CD1c-positive myeloid dendritic cell (primary cell): Measurements from ENCODE around the gene TRIM67.

Experiments
- DNase-seq: peaks from one replicate; pipeline ENCODE4 v3.0.0-alpha.2; 2016; ENCODE audit errors: extremely low spot score

TRIM67 gene

GRCh38 chr1:231232870-231233734 lies 71.2 kb downstream of the TRIM67 start:
- no peak for DNase-seq

DNA sequence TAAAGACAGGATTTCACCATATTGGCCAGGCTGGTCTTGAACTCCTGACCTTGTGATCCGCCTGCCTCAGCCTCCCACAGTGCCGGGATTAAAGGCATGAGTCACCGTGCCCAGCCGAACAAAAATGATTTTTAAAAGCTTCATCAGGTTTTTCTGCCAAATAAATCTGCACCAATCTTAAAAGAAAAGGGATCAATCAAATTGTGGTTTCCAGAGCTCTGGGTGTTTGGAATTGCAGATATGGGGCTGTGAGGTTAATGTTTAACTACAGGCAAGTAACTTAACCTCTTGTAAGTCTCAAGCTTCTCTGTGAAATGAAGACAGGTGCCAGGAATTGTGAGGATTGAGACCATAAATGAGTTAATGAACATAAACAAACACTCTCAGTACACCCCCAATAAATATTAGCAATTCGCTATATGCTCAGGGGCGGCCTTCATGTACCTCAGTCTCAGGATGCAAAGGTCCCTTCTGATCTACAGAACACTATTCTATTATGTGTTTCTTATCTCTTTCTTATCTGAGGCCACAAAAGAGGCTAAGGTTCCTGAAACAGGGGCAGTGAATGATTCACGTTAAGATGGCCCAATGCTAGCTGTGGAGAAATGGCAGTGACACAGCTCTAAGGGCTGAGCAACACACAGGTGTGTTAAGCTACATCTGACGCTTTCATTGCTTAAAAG lies 72.0 kb downstream of the TRIM67 start:
- DNase-seq, result no peak

DNA sequence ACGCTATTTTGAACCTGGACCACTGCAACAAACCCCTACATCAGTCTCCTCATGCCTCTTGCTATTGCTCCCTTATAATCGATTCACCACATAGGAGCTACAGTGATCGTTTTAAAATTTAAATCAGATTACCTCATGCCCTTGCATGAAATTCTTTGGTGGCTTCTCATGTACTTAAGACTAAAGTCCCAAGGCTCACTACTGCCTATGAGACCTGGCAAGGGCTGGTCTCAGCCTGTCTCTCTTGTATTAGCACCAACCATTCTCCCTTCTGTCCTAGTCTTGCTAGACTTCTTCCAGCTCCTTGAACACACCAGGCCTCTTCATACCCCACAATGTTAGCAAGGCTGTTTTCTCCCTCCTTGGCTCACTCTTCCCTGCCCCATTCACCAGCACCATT lies 72.6 kb downstream of the TRIM67 start:
- no peak for DNase-seq

DNA sequence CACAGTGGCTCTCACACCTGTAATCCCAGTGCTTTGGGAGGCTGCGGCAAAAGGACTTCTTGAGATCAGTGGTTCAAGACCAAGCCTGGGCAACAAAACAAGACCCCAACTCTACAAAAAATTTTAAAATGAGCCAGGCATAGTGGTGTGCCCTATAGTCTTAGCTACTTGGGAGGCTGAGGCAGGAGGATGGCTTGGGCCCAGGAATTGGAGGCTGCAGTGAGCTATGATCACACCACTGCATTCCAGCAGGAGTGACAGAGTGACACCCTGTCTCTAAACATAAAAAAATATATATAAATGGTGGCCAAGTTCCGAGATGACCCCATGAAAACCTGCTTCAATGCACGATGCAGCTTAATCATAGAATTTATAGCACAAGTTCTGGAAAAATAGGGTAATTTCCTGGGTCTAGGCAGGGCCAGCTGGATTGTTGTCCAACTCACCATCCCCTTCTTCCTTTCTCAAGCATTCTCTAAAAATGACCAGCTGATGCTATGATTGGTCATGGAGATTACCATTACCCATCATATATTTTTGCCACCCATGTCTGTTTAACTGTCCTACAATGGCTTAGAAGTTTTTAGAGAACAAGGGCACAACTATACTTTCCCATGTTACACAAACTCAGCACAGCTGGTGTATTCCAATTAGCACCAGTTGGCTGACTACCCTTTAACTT lies 73.8 kb downstream of the TRIM67 start:
- no peak for DNase-seq

DNA sequence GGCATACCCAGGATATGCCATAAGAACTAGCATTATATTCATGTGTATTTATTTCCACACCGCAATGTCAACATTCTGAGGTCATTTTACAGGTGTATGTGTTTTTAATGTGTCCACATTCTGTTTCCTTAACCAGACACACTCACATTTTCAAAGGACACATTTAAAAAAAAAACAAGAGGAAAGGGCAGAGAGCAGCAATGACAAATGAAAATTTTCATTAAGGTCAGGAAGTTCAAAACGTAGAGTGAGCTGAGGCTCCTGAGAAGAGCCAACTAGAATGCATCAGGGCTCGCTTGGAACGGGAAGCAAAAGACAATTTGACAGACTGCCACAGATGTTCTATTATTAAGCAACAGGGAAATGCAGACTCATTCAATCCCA lies 74.3 kb downstream of the TRIM67 start:
- no peak for DNase-seq

GRCh38 chr1:231236938-231237337 lies 75.1 kb downstream of the TRIM67 start:
- no peak for DNase-seq

DNA sequence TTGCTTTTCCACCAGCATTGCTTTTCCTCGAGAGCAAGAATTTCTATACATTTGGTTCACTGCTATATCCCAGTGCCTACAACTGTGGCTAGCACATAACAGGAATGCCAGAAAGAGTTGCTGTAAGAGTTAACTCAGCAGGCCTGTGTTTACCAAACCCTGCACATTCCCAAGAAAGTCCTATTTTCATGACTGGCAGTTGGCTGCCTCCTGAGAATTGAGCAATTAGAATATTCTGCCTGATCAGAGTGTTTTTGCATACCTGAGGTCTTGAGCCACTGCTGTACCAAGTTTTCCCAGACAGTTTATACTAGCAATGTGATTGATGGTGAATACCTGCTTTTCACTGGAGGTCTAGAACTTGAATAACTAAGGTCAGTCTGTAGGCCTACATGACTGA lies 76.4 kb downstream of the TRIM67 start:
- DNase-seq, result no peak

- peak; percentile 26 for DNase-seq
Observed at GRCh38 chr1:231240531-231240882, 78.6 kb downstream of the TRIM67 start.

GRCh38 chr1:231240883-231241735 lies 79.3 kb downstream of the TRIM67 start, which contains the start of gene GNPAT:
TSS of gene GNPAT (plus strand) at chr1:231241212. CDS start at chr1:231241379, 167 bp downstream.
- peak; percentile 95 for DNase-seq

GRCh38 chr1:231241750-231242149 lies 79.9 kb downstream of the TRIM67 start:
- DNase-seq, result peak; percentile 3

- peak; percentile 31 for DNase-seq
Observed at GRCh38 chr1:231242516-231243198, 80.8 kb downstream of the TRIM67 start.

GRCh38 chr1:231248778-231249177 lies 86.9 kb downstream of the TRIM67 start:
- DNase-seq, result no peak

DNA sequence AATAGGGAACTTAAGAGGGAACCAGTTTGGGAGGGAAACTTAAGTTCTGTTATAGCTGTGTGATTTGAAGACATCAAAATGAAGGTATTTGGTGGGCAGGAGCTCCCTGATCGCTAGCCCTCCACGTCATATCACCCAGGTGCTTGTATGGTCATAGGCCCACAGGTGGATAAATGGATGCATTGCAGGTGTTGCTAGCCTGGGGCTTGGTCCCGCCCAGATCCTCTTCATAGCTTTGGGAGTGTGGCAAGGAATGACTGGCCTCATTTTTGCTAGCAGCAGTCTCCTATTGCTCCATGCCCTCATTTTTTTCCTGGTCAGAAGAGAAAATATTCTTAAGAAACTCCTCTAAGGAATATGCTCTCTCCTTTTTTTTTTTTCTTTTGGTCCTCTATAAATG lies 90.5 kb downstream of the TRIM67 start:
- no peak for DNase-seq

GRCh38 chr1:231260351-231260750 lies 98.5 kb downstream of the TRIM67 start:
- no peak for DNase-seq

GRCh38 chr1:231264642-231265041 lies 102.8 kb downstream of the TRIM67 start:
- no peak for DNase-seq

DNA sequence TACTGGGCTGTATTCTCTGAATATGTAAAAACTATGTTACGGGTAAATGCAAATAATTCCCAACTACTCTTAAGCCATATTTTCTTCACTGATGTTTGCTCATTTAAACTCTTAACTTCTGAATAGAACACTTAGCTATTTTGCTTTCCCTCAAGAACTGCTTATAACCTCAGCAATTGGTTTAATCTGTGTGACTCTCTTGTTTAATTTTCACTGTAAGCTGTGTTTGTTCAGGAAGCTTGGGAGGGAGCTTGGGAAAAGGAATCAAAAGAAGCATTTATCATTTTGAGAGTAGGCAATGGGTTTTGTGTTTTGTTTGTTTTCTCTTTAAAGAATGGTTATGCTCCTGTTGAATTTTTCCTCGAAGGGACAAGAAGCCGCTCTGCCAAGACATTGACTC lies 103.5 kb downstream of the TRIM67 start:
- no peak for DNase-seq

GRCh38 chr1:231266811-231267322 lies 105.0 kb downstream of the TRIM67 start:
- DNase-seq, result no peak
